ENCODE measurements around the gene LAX1.
A peak's percentile ranks its signal among the peaks of the same experiment; 100 is the strongest.

Gene LAX1

GRCh38 chr1:203733009-203733863 lies 31.7 kb upstream of the LAX1 start:
- peaks cover 26% of the 10 kb centered on the region for H3K36me3 ChIP-seq

GRCh38 chr1:203742436-203742835 lies 22.5 kb upstream of the LAX1 start:
- H3K27me3 ChIP-seq = no peaks in the 10 kb centered on the region
- peaks cover 38% of the 10 kb centered on the region for H3K36me3 ChIP-seq
- H3K4me3 ChIP-seq (ENCODE audit: low read depth in 1 of 2, low read length in 1 of 2) = no peak overlapping the region
- TF ChIP-seq CTCF (IDR thresholded peaks at IDR 0.05) = no peak
- H3K9me3 ChIP-seq = no peaks in the 10 kb centered on the region
- peaks cover 11 to 12% of the 10 kb centered on the region in 2 experiments for H3K4me1 ChIP-seq (ENCODE audit: control insufficient read depth in 1 of 2, insufficient read depth in 1 of 2, low read depth in 1 of 2, low read length in 1 of 2)
- H3K27ac ChIP-seq = no peak overlapping the region

More at GRCh38 chr1:203733009-203733863, 31.7 kb upstream of the LAX1 start:
- Histone ChIP-seq H3K4me1 (ENCODE audit: control insufficient read depth in 1 of 2, insufficient read depth in 1 of 2, low read depth in 1 of 2, low read length in 1 of 2) (peaks cover 11 to 15% of the 10 kb centered on the region in 2 experiments), H3K27ac (no peak overlapping the region), H3K4me3 (ENCODE audit: low read depth in 1 of 2, low read length in 1 of 2) (no peak overlapping the region), H3K27me3 (no peaks in the 10 kb centered on the region), H3K9me3 (no peaks in the 10 kb centered on the region)
- no peak for TF ChIP-seq CTCF (IDR thresholded peaks at IDR 0.05)

- Histone ChIP-seq H3K4me3 (ENCODE audit: low read depth in 1 of 2, low read length in 1 of 2) (no peak overlapping the region), H3K27ac (no peak overlapping the region), H3K27me3 (no peaks in the 10 kb centered on the region), H3K4me1 (ENCODE audit: control insufficient read depth in 1 of 2, insufficient read depth in 1 of 2, low read depth in 1 of 2, low read length in 1 of 2) (peaks cover 11 to 12% of the 10 kb centered on the region in 2 experiments), H3K9me3 (no peaks in the 10 kb centered on the region), H3K36me3 (peaks cover 31% of the 10 kb centered on the region)
- no peak for TF ChIP-seq CTCF (IDR thresholded peaks at IDR 0.05)
These were observed 21.9 kb upstream of the LAX1 start for GRCh38 chr1:203743091-203743571.

GRCh38 chr1:203744075-203744972 lies 20.7 kb upstream of the LAX1 start:
- peaks cover 11 to 12% of the 10 kb centered on the region in 2 experiments for H3K4me1 ChIP-seq (ENCODE audit: control insufficient read depth in 1 of 2, insufficient read depth in 1 of 2, low read depth in 1 of 2, low read length in 1 of 2)
- peak overlapping the region; percentile 60 for H3K27ac ChIP-seq
- peaks cover 22% of the 10 kb centered on the region for H3K36me3 ChIP-seq
- no peaks in the 10 kb centered on the region for H3K27me3 ChIP-seq
- TF ChIP-seq CTCF (IDR thresholded peaks at IDR 0.05) = no peak
- H3K4me3 ChIP-seq (ENCODE audit: low read depth in 1 of 2, low read length in 1 of 2) = no peak overlapping the region
- no peaks in the 10 kb centered on the region for H3K9me3 ChIP-seq

GRCh38 chr1:203746281-203746680 lies 18.7 kb upstream of the LAX1 start:
- H3K27ac ChIP-seq = no peak overlapping the region
- H3K36me3 ChIP-seq = peaks cover 3% of the 10 kb centered on the region
- no peak overlapping the region for H3K4me3 ChIP-seq (ENCODE audit: low read depth in 1 of 2, low read length in 1 of 2)
- no peak for TF ChIP-seq CTCF (IDR thresholded peaks at IDR 0.05)
- peaks cover 11 to 12% of the 10 kb centered on the region in 2 experiments for H3K4me1 ChIP-seq (ENCODE audit: control insufficient read depth in 1 of 2, insufficient read depth in 1 of 2, low read depth in 1 of 2, low read length in 1 of 2)
- no peaks in the 10 kb centered on the region for H3K27me3 ChIP-seq
- no peaks in the 10 kb centered on the region for H3K9me3 ChIP-seq
